Nephron (organoid): ENCODE measurements around the gene MYOT.
"Not testable (repeated sequence)": the region's sequence is repeated elsewhere in the genome, so short reads cannot be mapped to it uniquely, and the experiment has no call there.

Experiments
- H3K27ac Mint-ChIP-seq, 3 experiments: 2 replicates each; pipeline ENCODE4 v1.8.0; 2020; ENCODE audit warnings: mixed read lengths in 3 of 3, mild to moderate bottlenecking in 2 of 3, moderate library complexity in 1 of 3
- H3K27me3 Mint-ChIP-seq: 2 replicates; pipeline ENCODE4 v1.8.0; 2021; ENCODE audit warnings: low read depth, mild to moderate bottlenecking, moderate library complexity, mixed read lengths
- H3K36me3 Mint-ChIP-seq: 2 replicates; pipeline ENCODE4 v1.8.0; 2020; ENCODE audit warnings: low read depth, mixed read lengths
- H3K4me1 Mint-ChIP-seq: 2 replicates; pipeline ENCODE4 v1.8.0; 2020; ENCODE audit warnings: mixed read lengths
- H3K4me3 Mint-ChIP-seq, 3 experiments: 2 replicates each; pipeline ENCODE4 v1.8.0; 2020; ENCODE audit warnings: mild to moderate bottlenecking in 3 of 3, mixed read lengths in 3 of 3, moderate library complexity in 2 of 3
- H3K9me3 Mint-ChIP-seq: 2 replicates; pipeline ENCODE4 v1.8.0; 2020; ENCODE audit warnings: mixed read lengths
- CTCF ChIP-seq, 3 experiments: fragments of 200-600 bp; sonication (generic); IDR thresholded peaks; one replicate each; pipeline ENCODE4 v1.5.0; 2021; ENCODE audit warnings: antibody characterized with exemption in 3 of 3; ENCODE audit not compliant: unreplicated experiment in 3 of 3

The MYOT gene

DNA sequence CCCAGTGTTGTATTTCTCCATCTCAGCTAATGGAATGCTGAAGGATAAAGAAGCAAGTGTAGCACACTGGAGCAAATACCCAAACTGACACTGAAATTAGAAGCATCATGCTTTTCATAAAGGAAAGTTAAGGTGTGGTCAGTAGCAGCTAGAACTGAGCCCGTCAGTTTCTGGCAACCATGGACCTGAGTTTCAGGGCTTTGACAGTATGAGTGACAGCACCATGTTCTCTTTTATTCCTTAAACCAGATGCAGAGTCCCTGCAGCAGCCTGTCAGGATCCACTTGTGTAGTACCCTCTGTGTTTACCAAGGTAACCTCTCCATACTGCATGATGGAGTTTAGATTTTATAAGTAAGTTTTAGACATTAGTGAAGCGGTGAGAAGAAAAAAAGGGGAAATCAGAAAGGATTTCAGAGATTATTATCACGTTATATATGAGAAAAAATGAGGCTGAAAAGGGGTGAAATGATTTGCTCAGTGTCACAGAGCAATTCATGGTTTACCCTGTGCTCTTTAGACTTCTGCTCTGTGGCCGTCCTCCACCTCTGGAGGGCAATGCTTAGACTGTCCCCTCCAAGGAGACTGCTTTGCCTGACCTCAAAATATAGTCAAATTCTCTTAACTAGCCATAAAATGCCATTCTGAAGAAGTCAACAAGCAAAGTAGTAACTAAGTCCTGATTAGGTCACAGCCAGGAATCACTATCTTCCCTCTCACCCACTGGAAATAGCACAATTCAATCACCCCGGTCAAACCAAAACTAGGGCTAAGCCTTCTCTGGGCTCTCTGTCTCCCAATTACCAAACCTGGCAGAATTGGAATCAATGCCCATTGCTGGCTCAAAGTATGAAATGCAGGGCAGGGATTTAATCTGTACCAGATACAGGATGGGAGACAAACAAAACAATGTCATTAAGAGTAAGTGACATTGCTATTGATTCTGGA lies 10.5 kb upstream of the MYOT start:
- H3K9me3 Mint-ChIP-seq = peaks cover 3% of the 10 kb centered on the region
- H3K4me3 Mint-ChIP-seq = peak overlapping the region in 1 of 3 experiments; percentile 65
- no peak for TF ChIP-seq CTCF (IDR thresholded peaks at IDR 0.05; ENCODE audit: unreplicated experiment in 3 of 3)
- H3K4me1 Mint-ChIP-seq = peaks cover 30% of the 10 kb centered on the region
- peak overlapping the region in 1 of 3 experiments; percentile 27 for H3K27ac Mint-ChIP-seq
- no peaks in the 10 kb centered on the region for H3K27me3 Mint-ChIP-seq
- H3K36me3 Mint-ChIP-seq = no peaks in the 10 kb centered on the region

DNA sequence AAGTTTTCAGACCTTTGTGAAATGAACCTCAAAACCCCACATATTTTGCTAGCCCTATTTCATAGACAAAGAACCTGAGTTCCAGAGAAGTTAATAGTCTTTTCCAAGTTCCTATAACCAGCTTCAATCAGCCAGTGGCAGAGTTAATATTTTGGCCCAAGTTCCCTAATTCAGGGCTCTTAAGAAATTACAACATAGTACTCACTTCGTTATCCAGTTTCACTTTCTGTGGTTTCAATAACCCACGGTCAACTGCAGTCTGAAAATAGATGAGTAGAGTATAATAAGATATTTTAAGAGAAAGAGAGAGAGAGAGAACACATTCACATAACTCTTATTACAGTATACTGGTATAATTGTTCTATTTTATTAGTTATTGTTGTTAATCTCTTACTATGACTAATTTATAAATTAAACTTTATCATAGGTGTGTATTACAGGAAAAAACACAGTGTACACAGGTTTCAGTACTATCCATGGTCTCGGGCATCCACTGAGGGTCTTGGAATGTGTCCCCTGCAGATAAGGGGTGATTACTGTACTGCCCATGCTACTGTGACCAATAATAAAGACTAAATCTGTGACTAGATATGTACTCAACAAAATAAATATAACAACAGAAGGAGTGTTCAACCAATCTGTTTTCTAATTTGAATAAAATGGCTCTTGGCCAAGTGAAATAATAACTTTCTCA lies 9.3 kb upstream of the MYOT start:
- Mint-ChIP-seq H3K9me3 (no peaks in the 10 kb centered on the region), H3K36me3 (no peaks in the 10 kb centered on the region), H3K4me3 (peak overlapping the region in 1 of 3 experiments; percentile 45), H3K27ac (no peak overlapping the region), H3K4me1 (peaks cover 30% of the 10 kb centered on the region), H3K27me3 (no peaks in the 10 kb centered on the region)
- no peak for TF ChIP-seq CTCF (IDR thresholded peaks at IDR 0.05; ENCODE audit: unreplicated experiment in 3 of 3)

DNA sequence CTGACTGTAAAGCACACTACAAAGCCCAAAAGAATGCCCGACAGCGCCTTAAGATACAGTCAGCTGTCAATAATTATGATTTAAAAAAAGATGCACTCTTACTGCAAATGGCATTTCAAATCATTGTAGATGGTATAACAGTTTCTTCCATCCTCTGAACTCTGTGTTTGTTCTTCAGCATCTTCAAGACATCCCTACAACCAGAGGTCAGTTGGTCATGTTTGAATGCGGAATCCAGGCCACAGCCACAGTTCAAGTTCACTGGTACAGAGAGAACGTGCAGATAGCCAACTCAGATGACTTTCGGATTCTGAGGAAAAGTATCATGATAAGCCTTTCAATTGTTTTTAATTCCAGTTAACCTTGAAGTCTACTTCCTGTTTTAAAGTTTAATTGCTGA lies 8.7 kb upstream of the MYOT start:
- H3K4me3 Mint-ChIP-seq = peak overlapping the region in 1 of 3 experiments; percentile 60
- no peaks in the 10 kb centered on the region for H3K36me3 Mint-ChIP-seq
- H3K27me3 Mint-ChIP-seq = no peaks in the 10 kb centered on the region

DNA sequence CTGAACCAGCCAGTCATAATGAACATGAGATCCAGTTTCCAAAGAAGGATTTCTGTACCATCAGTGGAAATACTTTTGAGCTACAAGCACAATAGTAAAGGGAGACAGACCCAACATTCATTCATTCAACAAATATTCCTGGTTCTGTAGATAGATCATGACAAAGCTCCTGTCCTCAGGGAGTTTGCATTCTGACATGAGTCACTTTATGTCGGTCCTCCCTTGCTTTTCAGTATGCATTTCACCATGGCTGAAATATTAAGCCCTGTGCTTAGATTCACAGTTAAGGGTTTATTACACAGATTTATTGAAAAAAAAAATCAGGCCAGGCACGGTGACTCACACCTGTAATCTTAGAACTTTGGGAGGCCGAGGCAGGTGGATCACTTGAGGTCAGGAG lies 5.4 kb upstream of the MYOT start:
- no peaks in the 10 kb centered on the region for H3K9me3 Mint-ChIP-seq
- no peak for TF ChIP-seq CTCF (IDR thresholded peaks at IDR 0.05; ENCODE audit: unreplicated experiment in 3 of 3)
- no peaks in the 10 kb centered on the region for H3K36me3 Mint-ChIP-seq
- no peak overlapping the region for H3K4me3 Mint-ChIP-seq
- H3K4me1 Mint-ChIP-seq = peaks cover 20% of the 10 kb centered on the region
- H3K27me3 Mint-ChIP-seq = no peaks in the 10 kb centered on the region
- no peak overlapping the region for H3K27ac Mint-ChIP-seq

More for the DNA sequence above, 8.7 kb upstream of the MYOT start:
- Mint-ChIP-seq H3K27ac (no peak overlapping the region), H3K9me3 (no peaks in the 10 kb centered on the region), H3K4me1 (peaks cover 30% of the 10 kb centered on the region)
- TF ChIP-seq CTCF (IDR thresholded peaks at IDR 0.05; ENCODE audit: unreplicated experiment in 3 of 3) = no peak

GRCh38 chr5:137863653-137864052 lies 4.0 kb upstream of the MYOT start:
- H3K27me3 Mint-ChIP-seq, H3K4me3 Mint-ChIP-seq, H3K9me3 Mint-ChIP-seq, H3K36me3 Mint-ChIP-seq, H3K27ac Mint-ChIP-seq: not testable (repeated sequence)
- H3K4me1 Mint-ChIP-seq = peaks cover 15% of the 10 kb centered on the region

- Mint-ChIP-seq H3K4me1 (peaks cover 18% of the 10 kb centered on the region), H3K27ac (no peak overlapping the region), H3K36me3 (no peaks in the 10 kb centered on the region), H3K27me3 (no peaks in the 10 kb centered on the region), H3K4me3 (peak overlapping the region in 2 of 3 experiments; percentile 20 to 30), H3K9me3 (no peaks in the 10 kb centered on the region)
- no peak for TF ChIP-seq CTCF (IDR thresholded peaks at IDR 0.05; ENCODE audit: unreplicated experiment in 3 of 3)
Measured at GRCh38 chr5:137866541-137867388, 895 bp upstream of the MYOT start.
